ENCODE data around the gene TFF2. TPM values are rescaled to one million over a fixed set of nuclear protein-coding genes. Genes with fewer than 3 reads are reported as not detected.

TFF2 gene
- total RNA-seq, 1 experiment from 2014 or later = not detected

- DNase-seq (ENCODE audit: low spot score) = no peak
Observed at GRCh38 chr21:42346866-42347600, 3.8 kb downstream of the TFF2 start.

GRCh38 chr21:42346441-42346840 lies 4.4 kb downstream of the TFF2 start:
- DNase-seq (ENCODE audit: low spot score) = no peak

DNA sequence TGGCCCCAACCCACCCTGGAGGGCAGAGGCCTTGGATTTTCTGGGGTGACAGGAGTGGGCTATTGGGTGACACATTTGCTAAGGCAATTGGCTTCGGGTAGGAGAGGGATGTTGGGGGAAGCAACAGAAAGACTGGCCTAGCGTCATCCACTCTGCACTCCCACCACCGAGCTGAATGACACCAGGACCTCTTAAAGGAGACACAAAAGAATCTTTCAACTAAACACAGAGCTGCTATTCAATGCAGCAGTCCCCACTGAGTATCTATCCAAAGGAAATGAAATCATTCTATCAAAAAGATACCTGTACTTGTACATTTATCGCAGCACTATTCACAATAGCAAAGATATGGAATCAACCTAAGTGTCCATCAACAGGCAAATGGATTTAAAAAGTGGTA lies 6.2 kb downstream of the TFF2 start:
- no peak for DNase-seq (ENCODE audit: low spot score)

DNA sequence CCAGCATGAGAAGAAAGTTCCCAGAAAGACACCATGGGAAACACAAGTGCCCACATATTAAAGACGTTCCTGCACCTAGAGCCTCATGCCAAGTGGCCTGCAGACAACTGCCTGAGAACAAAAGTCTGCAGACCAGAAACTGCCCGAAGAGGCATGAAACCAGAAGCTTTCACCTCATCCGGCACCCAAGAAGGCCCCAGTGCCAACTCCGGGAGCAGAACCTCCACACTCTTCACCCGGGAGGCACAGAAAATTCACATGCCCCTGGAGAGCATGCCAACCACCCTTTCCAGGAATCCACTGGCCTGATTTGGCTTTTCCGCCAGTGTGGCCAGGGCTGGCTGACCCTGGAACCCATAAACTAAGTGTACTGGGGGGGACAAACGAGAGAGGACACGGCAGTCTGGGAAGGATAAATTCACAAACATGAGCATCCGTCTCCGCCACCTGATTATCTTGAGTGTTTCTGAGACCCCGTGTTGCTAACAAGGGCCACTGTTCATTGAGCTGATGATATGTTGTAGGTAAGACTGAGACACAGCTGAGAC lies 6.8 kb downstream of the TFF2 start:
- no peak for DNase-seq (ENCODE audit: low spot score)

DNA sequence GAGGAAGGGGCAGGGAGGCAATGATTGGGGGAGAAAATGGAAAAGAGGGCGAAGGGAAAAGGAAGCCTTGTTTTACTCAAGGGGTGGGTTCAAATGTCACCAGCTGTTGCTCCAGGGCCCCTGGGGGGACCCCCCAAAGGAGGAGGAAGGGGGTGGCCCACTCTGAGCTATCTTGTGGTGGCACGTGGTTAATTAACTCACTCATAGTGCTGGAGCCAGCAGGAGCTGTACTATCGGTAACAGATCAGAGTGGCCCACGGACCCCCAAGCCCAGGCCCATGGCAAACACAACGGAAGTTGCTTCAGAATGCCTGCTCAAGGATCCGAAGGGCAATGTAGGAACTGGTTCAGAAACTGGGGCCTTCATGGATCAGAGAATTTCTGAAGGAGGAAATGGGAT lies 7.2 kb downstream of the TFF2 start:
- DNase-seq (ENCODE audit: low spot score) = no peak

DNA sequence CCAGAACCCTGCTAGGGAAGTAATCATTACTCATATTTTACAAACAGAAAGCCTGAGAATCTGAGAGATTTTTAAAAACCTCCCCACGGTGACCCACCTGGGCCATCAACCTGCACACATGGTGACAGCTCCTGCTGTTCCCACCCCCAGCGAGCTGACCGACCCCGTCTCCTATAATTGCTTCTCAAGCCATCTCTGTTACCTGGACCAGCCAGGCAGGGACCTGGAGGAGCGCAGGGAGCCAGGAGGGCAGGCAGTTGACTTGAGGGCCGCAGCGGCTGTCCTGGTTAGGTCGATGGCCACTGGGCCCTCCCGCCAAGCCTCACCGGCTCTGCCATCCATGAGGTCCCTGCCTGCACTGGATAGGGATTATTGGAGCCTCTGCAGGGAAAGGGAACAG lies 7.7 kb downstream of the TFF2 start:
- DNase-seq (ENCODE audit: low spot score) = no peak

- no peak for DNase-seq (ENCODE audit: low spot score)
Observed at GRCh38 chr21:42341776-42342542, 8.8 kb downstream of the TFF2 start.

DNA sequence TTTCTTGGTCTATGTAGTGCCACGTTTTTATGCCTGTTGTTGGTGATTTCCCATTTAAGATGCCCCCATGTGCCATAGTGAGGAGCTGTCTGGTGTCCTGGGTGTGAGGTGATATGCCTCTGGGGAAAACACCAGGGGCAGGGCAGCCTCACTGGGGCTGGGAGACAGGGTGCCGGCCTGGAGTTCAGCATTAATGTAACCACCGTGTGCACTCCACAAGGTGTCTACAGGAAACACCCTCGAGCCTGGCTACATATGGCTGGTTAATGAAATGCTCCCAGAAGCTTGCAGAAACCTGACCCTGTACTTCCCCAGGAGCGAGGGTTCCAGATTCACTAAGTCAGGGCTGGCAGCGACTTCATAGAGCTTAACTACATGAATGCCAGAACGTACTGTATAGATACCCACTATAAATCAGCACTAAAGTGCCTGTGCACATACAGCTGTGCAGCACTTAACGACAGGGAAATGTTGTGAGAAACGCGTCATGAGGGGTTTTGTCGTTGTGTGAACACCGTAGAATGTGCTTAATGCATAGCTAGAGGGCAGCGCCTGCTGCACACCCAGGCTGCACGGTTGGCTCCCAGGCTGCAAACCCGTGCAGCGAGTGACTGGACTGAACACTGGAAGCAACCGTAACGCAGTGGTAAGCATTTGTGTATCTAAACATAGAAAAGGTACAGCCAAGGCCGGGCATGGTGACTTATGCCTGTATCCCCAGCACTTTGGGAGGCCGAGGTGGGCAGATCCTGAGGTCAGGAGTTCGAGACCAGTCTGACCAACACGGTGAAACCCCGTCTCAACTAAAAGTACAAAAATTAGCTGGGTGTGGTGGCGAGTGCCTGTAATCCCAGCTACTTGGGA lies 10.4 kb downstream of the TFF2 start:
- no peak for DNase-seq (ENCODE audit: low spot score)

- no peak for DNase-seq (ENCODE audit: low spot score)
Observed at GRCh38 chr21:42338729-42339715, 11.8 kb downstream of the TFF2 start.

DNA sequence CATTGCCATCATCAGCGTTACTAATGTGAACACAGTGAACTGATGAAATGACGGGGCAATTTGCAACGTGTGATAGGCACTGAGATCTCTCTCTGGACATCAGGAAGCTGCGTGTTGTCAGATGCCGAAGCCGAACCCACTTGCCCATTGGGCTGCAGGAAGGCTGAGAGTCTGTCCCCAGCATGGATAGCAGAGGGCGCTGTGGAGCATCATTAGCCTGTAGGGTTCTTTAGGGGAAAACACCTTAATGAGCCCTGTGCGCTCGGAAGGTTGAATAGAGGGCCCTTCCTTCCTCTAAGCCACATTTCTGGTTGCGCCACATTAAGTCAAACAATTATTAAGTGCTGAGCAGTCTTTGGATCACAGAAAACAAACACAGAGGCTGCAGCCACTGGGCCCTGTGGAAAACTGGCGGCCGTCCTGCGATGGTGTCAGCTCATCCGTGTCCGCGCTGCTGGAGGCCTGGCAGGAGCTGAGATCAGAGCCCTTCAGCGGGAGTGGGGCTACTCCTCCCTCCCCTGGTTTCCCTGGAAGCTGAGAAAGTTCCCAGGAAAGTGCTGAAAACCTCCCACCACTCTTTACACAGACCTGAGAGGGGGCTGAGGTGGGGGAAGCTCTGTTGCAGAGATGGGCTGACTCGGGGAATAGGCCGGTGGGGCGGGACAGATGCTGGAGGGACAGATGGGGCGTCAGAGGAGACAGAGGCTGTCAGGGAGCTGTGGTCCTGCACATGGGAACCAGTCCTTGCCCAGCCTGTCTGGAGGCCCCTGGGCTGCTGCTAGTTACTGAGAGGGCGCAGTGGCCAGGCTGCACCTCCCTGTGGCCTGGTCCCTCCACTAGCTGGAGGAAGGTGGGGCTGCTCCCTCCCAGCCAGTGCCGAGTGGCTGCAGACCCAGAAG lies 12.7 kb downstream of the TFF2 start:
- peak; percentile 43 for DNase-seq (ENCODE audit: low spot score)

DNA sequence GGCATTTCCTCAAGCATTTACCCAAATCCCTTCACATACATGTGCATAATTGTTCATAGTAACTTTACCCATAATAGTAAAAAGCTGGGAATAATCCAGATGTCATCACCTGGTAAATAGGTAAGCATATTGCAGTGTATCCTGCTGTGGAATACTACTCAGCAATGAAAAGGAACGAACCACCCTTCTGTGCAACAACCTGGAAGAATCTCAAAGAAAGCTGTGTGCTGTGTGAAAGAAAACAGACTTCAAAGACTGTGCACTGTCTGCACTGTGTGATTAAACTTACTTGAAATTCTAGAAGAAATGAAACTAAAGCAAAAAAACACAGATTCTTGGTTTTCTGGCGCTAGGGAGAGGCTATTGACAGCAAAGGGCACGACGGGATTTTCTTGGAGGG lies 13.5 kb downstream of the TFF2 start:
- DNase-seq (ENCODE audit: low spot score) = no peak

- peak; percentile 76 for DNase-seq (ENCODE audit: low spot score)
Observed at GRCh38 chr21:42336054-42336453, 14.7 kb downstream of the TFF2 start.

- no peak for DNase-seq (ENCODE audit: low spot score)
Observed at GRCh38 chr21:42332557-42333317, 18.1 kb downstream of the TFF2 start.

DNA sequence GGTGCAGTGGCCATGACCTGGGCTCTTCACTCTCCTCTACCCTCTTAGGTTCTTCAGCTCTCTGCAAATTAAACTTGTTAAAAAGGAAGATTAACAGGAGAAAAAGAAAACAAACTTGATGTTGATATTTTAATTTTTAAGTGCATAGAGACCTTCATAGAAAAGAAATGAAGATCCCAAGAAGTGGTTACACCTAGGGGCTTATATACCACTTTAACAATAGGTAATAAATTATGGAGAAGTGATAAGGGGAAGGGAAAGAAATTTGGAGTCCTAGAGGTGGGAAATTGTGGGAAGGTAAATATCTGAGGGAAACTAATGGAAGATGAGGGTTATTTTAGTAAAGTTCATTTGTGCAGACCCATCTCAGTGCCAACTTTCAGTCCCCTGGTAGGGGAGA lies 19.1 kb downstream of the TFF2 start:
- DNase-seq (ENCODE audit: low spot score) = no peak

DNA sequence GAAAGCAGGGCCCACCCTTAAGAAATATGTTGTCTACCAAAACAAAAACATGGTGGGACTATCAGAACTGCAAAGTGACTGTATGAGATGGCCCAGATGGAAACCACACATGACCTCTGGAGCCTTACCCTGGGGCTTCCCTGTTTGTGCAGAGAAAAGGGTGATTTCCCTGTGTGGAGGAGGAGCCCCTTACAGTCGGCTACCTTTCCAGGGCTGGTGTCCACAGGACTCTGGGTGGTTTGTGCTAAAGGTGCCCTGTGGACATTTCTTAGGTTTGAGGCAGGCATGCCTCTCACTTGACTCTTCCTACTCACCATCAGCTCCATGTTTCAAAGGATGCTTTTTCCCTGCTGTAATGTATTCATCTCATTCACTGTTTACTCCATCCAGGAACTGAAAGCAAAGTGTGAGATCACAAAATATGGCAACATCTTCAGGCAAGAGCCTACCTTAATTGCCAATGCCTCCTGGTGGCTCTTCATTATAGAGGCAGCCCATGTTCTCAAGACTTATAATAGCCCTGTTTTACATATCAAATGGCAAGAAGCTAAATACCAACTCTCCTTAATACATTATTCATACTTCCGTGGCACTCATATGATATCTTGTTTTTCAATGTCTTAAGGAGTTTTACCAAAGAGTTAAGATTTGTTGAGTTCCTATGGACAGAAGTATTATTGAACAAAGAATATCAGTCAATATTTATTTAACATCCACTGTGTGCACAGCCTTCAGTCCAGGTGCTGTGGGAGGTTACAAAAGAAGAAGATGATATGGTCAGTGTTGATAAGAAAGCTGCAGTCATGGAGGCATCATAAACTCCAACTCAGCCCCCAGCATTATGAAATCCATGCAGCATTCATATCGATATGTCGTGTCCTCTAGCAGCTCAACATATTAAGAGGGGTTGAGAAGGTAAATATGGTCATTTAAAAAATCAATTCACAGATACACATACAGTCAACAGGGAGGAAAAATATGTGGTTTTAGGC lies 20.1 kb downstream of the TFF2 start:
- no peak for DNase-seq (ENCODE audit: low spot score)

- no peak for DNase-seq (ENCODE audit: low spot score)
Observed at GRCh38 chr21:42324896-42325295, 25.9 kb downstream of the TFF2 start.

GRCh38 chr21:42321845-42322244 lies 28.9 kb downstream of the TFF2 start:
- DNase-seq (ENCODE audit: low spot score) = no peak

GRCh38 chr21:42321231-42321630 lies 29.6 kb downstream of the TFF2 start:
- no peak for DNase-seq (ENCODE audit: low spot score)

Measured in H4 (cell line).